ENCODE data around the gene ECHS1.

- TF ChIP-seq NFYB (IDR thresholded peaks at IDR 0.05; ENCODE audit: insufficient read depth, low read depth, low read length): no peak
- no peak for TF ChIP-seq RB1 (IDR thresholded peaks at IDR 0.05; ENCODE audit: borderline replicate concordance)
- no peak for TF ChIP-seq NR2F1 (conservative IDR thresholded peaks at IDR 0.05)
- TF ChIP-seq EZH2 (IDR thresholded peaks at IDR 0.05; ENCODE audit: borderline replicate concordance, control insufficient read depth, low read depth, low read length): no peak
- no peak for TF ChIP-seq CTCF (IDR thresholded peaks at IDR 0.05 in 2 of 3, conservative IDR thresholded peaks at IDR 0.05 in 1 of 3; ENCODE audit: control insufficient read depth in 2 of 3, extremely low read depth in 1 of 3, insufficient read depth in 1 of 3, low read depth in 3 of 3, low read length in 3 of 3)
- TF ChIP-seq POLR2AphosphoS2 (IDR thresholded peaks at IDR 0.05; ENCODE audit: low read depth, low read length): no peak
- TF ChIP-seq CHD1 (IDR thresholded peaks at IDR 0.05; ENCODE audit: low read depth, low read length): no peak
- no peak for TF ChIP-seq POLR2A (IDR thresholded peaks at IDR 0.05; ENCODE audit: low read depth, low read length)
- no peak for TF ChIP-seq USF2 (IDR thresholded peaks at IDR 0.05; ENCODE audit: borderline replicate concordance, low read depth, low read length)
- TF ChIP-seq ZBED1 (IDR thresholded peaks at IDR 0.05; ENCODE audit: borderline replicate concordance): no peak
- no peak for TF ChIP-seq SP1 (IDR thresholded peaks at IDR 0.05; ENCODE audit: low read depth, low read length)
- TF ChIP-seq CBFB (IDR thresholded peaks at IDR 0.05; ENCODE audit: low read depth): no peak
- TF ChIP-seq NRF1 (conservative IDR thresholded peaks at IDR 0.05; ENCODE audit: low read depth, low read length): no peak
- no peak for TF ChIP-seq RFX5 (IDR thresholded peaks at IDR 0.05; ENCODE audit: low read depth, low read length)
Measured at GRCh38 chr10:133384071-133384470, 10.9 kb upstream of the ECHS1 start.

All from GM12878 (cell line).